Smooth muscle cell (in vitro differentiated cells): Measurements from ENCODE around the gene DNAH9. TPM values are rescaled to one million over a fixed set of nuclear protein-coding genes. Genes with fewer than 3 reads are reported as not detected.

Experiments
- DNase-seq: peaks from one replicate; lab custom pipeline; 2025; ENCODE audit not compliant: unreplicated experiment; lab: John Stamatoyannopoulos, UW
- H2AFZ ChIP-seq: fragments of 200-600 bp; sonication (generic); 2 replicates; pipeline ENCODE4 v1.6.0; 2016; ENCODE audit warnings: antibody characterized with exemption, low read depth, mild to moderate bottlenecking
- H3F3A ChIP-seq: fragments of 200-600 bp; sonication (generic); 2 replicates; pipeline ENCODE4 v1.6.0; 2017; ENCODE audit warnings: antibody characterized with exemption, low read depth
- H3K27ac ChIP-seq: fragments of 200-600 bp; sonication (generic); 2 replicates; pipeline ENCODE4 v1.5.1; 2016; ENCODE audit warnings: low read depth, mild to moderate bottlenecking
- H3K27me3 ChIP-seq: fragments of 200-600 bp; sonication (generic); 2 replicates; pipeline ENCODE4 v1.6.1; 2016; ENCODE audit warnings: low read depth, mild to moderate bottlenecking
- H3K36me3 ChIP-seq: fragments of 200-600 bp; sonication (generic); 2 replicates; pipeline ENCODE4 v1.5.1; 2016; ENCODE audit warnings: low read depth
- H3K4me1 ChIP-seq: fragments of 200-600 bp; sonication (generic); 2 replicates; pipeline ENCODE4 v1.5.1; 2016; ENCODE audit warnings: low read depth
- H3K4me2 ChIP-seq: fragments of 200-600 bp; sonication (generic); 2 replicates; pipeline ENCODE4 v1.6.0; 2016; ENCODE audit warnings: mild to moderate bottlenecking
- H3K4me3 ChIP-seq: fragments of 200-600 bp; sonication (generic); 2 replicates; pipeline ENCODE4 v1.5.1; 2016; ENCODE audit warnings: mild to moderate bottlenecking
- H3K79me2 ChIP-seq: fragments of 200-600 bp; sonication (generic); 2 replicates; pipeline ENCODE4 v1.6.0; 2016; ENCODE audit warnings: low read depth, mild to moderate bottlenecking
- H3K9ac ChIP-seq: fragments of 200-600 bp; sonication (generic); 2 replicates; pipeline ENCODE4 v1.6.0; 2016; ENCODE audit warnings: low read depth
- H3K9me3 ChIP-seq: fragments of 200-600 bp; sonication (generic); replicated peaks from 2 replicates; pipeline ENCODE4 v1.5.1; 2016; ENCODE audit warnings: low read depth
- H4K20me1 ChIP-seq: fragments of 200-600 bp; sonication (generic); 2 replicates; pipeline ENCODE4 v1.6.0; 2016; ENCODE audit warnings: low read depth
- WGBS: methylation state at CpG from one replicate; pipeline ENCODE4 v1.1.7; 2016; ENCODE audit warnings: low lambda C conversion rate; 5-methylcytosine and 5-hydroxymethylcytosine counted together
- polyA plus RNA-seq: library from polyadenylated mRNA; unstranded; fragments of >200 nt; fragmentation: Nextera tagmentation; extraction: Ambion mirVana; gene quantifications from 2 replicates; pipeline ENCODE4 v1.2.1, GENCODE V29; 2016
- total RNA-seq: library from RNA; depleted of rRNA; stranded (reverse); fragments of >200 nt; gene quantifications from 2 replicates; pipeline ENCODE4 v1.2.3, GENCODE V29; 2014
- TF ChIP-seq, protein P1 (sequence below): fragments of 200-600 bp; sonication (generic); IDR thresholded peaks from 2 replicates; pipeline ENCODE4 v1.5.1; 2017; ENCODE audit warnings: borderline replicate concordance, mild to moderate bottlenecking, antibody characterized with exemption; ENCODE audit not compliant: insufficient read depth, poor library complexity, severe bottlenecking

The DNAH9 gene
- total and polyA plus RNA-seq, 2 experiments from 2014 or later = 0.30 to 0.49 TPM

DNA sequence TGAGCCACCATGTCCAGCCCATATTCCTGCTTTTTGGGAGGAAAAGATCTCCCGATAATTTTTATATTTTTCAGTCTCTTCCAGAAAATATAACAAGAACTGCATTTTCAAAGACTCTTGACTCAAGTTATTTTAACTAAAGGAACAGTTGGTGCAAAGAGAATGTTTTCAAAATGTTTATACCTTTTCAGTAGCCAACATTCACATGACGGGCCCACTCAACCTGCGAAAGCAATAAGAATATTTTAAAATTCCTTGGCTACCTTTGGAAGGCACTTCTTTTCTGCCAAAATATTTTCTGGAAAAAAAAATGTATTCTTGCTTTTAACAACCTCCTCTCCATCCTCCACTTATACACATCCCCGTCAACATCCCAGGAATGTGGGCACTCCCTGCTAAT lies 258.7 kb downstream of the DNAH9 start:
- Histone ChIP-seq H3K4me1 (no peaks in the 10 kb centered on the region), H3K27ac (no peak overlapping the region), H3K4me3 (no peak overlapping the region), H3K79me2 (no peaks in the 10 kb centered on the region), H3K4me2 (no peak overlapping the region), H3K27me3 (no peaks in the 10 kb centered on the region), H3F3A (no peaks in the 10 kb centered on the region), H3K9ac (no peak overlapping the region), H2AFZ (no peak overlapping the region), H3K9me3 (no peaks in the 10 kb centered on the region), H3K36me3 (no peaks in the 10 kb centered on the region), H4K20me1 (no peaks in the 10 kb centered on the region)
- no peak for DNase-seq
- 92% methylated on average over 4 of the region's 4 CpGs for WGBS
- TF ChIP-seq, protein P1, sequence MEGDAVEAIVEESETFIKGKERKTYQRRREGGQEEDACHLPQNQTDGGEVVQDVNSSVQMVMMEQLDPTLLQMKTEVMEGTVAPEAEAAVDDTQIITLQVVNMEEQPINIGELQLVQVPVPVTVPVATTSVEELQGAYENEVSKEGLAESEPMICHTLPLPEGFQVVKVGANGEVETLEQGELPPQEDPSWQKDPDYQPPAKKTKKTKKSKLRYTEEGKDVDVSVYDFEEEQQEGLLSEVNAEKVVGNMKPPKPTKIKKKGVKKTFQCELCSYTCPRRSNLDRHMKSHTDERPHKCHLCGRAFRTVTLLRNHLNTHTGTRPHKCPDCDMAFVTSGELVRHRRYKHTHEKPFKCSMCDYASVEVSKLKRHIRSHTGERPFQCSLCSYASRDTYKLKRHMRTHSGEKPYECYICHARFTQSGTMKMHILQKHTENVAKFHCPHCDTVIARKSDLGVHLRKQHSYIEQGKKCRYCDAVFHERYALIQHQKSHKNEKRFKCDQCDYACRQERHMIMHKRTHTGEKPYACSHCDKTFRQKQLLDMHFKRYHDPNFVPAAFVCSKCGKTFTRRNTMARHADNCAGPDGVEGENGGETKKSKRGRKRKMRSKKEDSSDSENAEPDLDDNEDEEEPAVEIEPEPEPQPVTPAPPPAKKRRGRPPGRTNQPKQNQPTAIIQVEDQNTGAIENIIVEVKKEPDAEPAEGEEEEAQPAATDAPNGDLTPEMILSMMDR = no peak

- H3K27me3 ChIP-seq = no peaks in the 10 kb centered on the region
- TF ChIP-seq, protein P1 = no peak
- H3K9me3 ChIP-seq = no peaks in the 10 kb centered on the region
- H3K4me1 ChIP-seq = peaks cover 7% of the 10 kb centered on the region
- no peaks in the 10 kb centered on the region for H3F3A ChIP-seq
- no peaks in the 10 kb centered on the region for H4K20me1 ChIP-seq
- no peak overlapping the region for H3K27ac ChIP-seq
- H3K36me3 ChIP-seq = no peaks in the 10 kb centered on the region
- no peaks in the 10 kb centered on the region for H3K79me2 ChIP-seq
- no peak overlapping the region for H3K4me3 ChIP-seq
- no peak overlapping the region for H2AFZ ChIP-seq
- DNase-seq = no peak
- 91% methylated on average over 8 of the region's 8 CpGs for WGBS
- H3K4me2 ChIP-seq = no peak overlapping the region
- no peak overlapping the region for H3K9ac ChIP-seq
Measured at GRCh38 chr17:11869680-11870394, 271.6 kb downstream of the DNAH9 start.

GRCh38 chr17:11871773-11872172 lies 273.5 kb downstream of the DNAH9 start:
- Histone ChIP-seq H3K9me3 (no peaks in the 10 kb centered on the region), H3K4me2 (no peak overlapping the region), H3K9ac (no peak overlapping the region), H3K4me1 (peaks cover 7% of the 10 kb centered on the region), H3F3A (no peaks in the 10 kb centered on the region), H3K27ac (no peak overlapping the region), H3K27me3 (no peaks in the 10 kb centered on the region), H3K79me2 (no peaks in the 10 kb centered on the region), H4K20me1 (no peaks in the 10 kb centered on the region), H2AFZ (no peak overlapping the region), H3K36me3 (no peaks in the 10 kb centered on the region), H3K4me3 (no peak overlapping the region)
- 75% methylated on average over 10 of the region's 10 CpGs for WGBS
- no peak for DNase-seq
- TF ChIP-seq, protein P1 = no peak

- H3K79me2 ChIP-seq = no peaks in the 10 kb centered on the region
- H2AFZ ChIP-seq = no peak overlapping the region
- H3F3A ChIP-seq = no peaks in the 10 kb centered on the region
- H3K9me3 ChIP-seq = no peaks in the 10 kb centered on the region
- TF ChIP-seq, protein P1 = no peak
- peaks cover 7% of the 10 kb centered on the region for H3K4me1 ChIP-seq
- H3K27me3 ChIP-seq = no peaks in the 10 kb centered on the region
- H3K36me3 ChIP-seq = no peaks in the 10 kb centered on the region
- DNase-seq = no peak
- H3K27ac ChIP-seq = no peak overlapping the region
- no peak overlapping the region for H3K4me2 ChIP-seq
- no peak overlapping the region for H3K4me3 ChIP-seq
- no peak overlapping the region for H3K9ac ChIP-seq
- WGBS = 80% methylated on average over 7 of the region's 7 CpGs
- no peaks in the 10 kb centered on the region for H4K20me1 ChIP-seq
Measured at GRCh38 chr17:11874756-11875155, 276.5 kb downstream of the DNAH9 start.
